Uterus (tissue), 2 donors: ENCODE data around the gene PCGF1.

Experiments
- CTCF ChIP-seq, 4 experiments: fragments of 200-600 bp in 2 of 4; fragments of 450-650 bp in 2 of 4; sonication (generic) in 2 of 4; IDR thresholded peaks; one replicate each; pipeline ENCODE4 v1.5.1; 2016 to 2019; ENCODE audit warnings: antibody characterized with exemption in 4 of 4, mild to moderate bottlenecking in 2 of 4, moderate library complexity in 1 of 4
- POLR2A ChIP-seq, 2 donors: fragments of 450-650 bp; IDR thresholded peaks; one replicate each; pipeline ENCODE4 v1.6.1; 2016; ENCODE audit warnings: antibody characterized with exemption in 2 of 2, mild to moderate bottlenecking in 1 of 2, moderate library complexity in 1 of 2

GRCh38 chr2:74515981-74516633 is 8.6 kb upstream of the PCGF1 start:
- no peak for TF ChIP-seq CTCF (IDR thresholded peaks at IDR 0.05)
- no peak for TF ChIP-seq POLR2A (IDR thresholded peaks at IDR 0.05)
